ENCODE results near the gene DAND5. TPM values are rescaled to one million over a fixed set of nuclear protein-coding genes. Genes with fewer than 3 reads are reported as not detected.

DAND5 gene
- total RNA-seq, 1 experiment from 2014 or later, result not detected

DNA sequence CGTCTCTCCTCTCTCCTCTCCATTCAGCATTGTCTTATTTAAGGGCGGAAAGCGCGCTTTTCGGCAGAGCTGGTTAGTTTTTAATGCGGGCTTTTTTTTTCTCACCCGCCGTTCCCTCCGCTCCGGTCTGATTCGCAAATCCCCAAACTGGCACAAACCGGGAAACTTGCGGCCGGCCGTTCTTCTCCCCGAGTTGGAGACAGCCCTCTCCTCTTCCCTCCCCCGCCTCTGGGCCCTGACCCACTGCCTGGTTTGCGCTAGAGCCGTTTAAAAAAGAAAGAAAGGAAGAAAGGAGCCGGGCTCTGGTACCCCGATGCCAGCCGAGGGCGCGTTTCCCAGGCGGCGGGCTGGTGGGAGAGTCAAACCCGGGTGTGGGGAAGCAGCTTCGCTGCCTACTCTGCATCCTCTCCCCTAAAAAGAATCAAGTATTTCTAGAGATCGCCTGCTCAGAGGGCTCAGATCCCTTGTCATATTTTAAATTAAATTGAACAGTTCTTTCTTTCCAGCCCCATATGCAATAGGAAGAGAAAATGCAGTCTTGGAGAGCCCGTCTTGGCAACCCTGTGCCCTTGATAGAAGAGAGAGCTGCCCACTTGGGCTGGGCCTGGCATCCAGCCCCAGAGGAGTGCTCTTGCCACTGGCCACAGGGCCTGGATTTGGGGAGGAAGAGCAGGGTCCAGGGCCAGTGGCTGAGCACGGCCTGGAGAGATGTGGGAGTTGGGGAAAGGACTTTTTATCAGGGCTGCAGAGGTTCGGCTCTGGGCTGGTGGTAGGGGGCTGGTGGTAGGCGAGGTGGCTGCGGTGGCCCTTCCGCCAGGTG is 44.9 kb downstream of the DAND5 start:
- POLR2A ChIA-PET, result interaction anchor here (0.7 to 4.4 kb wide), 16 partner anchors 8 to 734 kb away, joined by 3 to 45 read pairs (median 5); partner anchors contain the start of gene NFIX
- Mint-ChIP-seq H3K36me3 (ENCODE audit: insufficient read depth, unreplicated experiment) (peaks cover 13% of the 10 kb centered on the region), H3K4me1 (ENCODE audit: insufficient read depth, unreplicated experiment) (peaks cover 39% of the 10 kb centered on the region), H3K4me3 (ENCODE audit: unreplicated experiment) (peak overlapping the region; percentile 71), H3K27ac (ENCODE audit: low read depth, unreplicated experiment) (peak overlapping the region; percentile 89), H3K9me3 (ENCODE audit: unreplicated experiment) (no peaks in the 10 kb centered on the region), H3K27me3 (ENCODE audit: insufficient read depth, unreplicated experiment) (no peaks in the 10 kb centered on the region)
- CTCF ChIA-PET, result interaction anchor here (0.6 to 3.0 kb wide), 12 partner anchors 7 to 1509 kb away, joined by 3 to 30 read pairs (median 4); no protein-coding TSS in a partner anchor
- TF ChIP-seq, protein P1, sequence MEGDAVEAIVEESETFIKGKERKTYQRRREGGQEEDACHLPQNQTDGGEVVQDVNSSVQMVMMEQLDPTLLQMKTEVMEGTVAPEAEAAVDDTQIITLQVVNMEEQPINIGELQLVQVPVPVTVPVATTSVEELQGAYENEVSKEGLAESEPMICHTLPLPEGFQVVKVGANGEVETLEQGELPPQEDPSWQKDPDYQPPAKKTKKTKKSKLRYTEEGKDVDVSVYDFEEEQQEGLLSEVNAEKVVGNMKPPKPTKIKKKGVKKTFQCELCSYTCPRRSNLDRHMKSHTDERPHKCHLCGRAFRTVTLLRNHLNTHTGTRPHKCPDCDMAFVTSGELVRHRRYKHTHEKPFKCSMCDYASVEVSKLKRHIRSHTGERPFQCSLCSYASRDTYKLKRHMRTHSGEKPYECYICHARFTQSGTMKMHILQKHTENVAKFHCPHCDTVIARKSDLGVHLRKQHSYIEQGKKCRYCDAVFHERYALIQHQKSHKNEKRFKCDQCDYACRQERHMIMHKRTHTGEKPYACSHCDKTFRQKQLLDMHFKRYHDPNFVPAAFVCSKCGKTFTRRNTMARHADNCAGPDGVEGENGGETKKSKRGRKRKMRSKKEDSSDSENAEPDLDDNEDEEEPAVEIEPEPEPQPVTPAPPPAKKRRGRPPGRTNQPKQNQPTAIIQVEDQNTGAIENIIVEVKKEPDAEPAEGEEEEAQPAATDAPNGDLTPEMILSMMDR (IDR thresholded peaks at IDR 0.05; ENCODE audit: unreplicated experiment), result no peak
- DNase-seq (ENCODE audit: unreplicated experiment), result no peak
- BruUV-seq (replicated peaks), result no TSS peak
- intact Hi-C loops (cut with micrococcal nuclease), result no loop called here

GRCh38 chr19:13014921-13015280 is 45.5 kb downstream of the DAND5 start:
- Mint-ChIP-seq H3K4me1 (ENCODE audit: insufficient read depth, unreplicated experiment) (peaks cover 43% of the 10 kb centered on the region), H3K27ac (ENCODE audit: low read depth, unreplicated experiment) (no peak overlapping the region), H3K4me3 (ENCODE audit: unreplicated experiment) (no peak overlapping the region), H3K9me3 (ENCODE audit: unreplicated experiment) (no peaks in the 10 kb centered on the region), H3K36me3 (ENCODE audit: insufficient read depth, unreplicated experiment) (peaks cover 13% of the 10 kb centered on the region), H3K27me3 (ENCODE audit: insufficient read depth, unreplicated experiment) (no peaks in the 10 kb centered on the region)
- DNase-seq (ENCODE audit: unreplicated experiment), result no peak
- TF ChIP-seq, protein P1 (IDR thresholded peaks at IDR 0.05; ENCODE audit: unreplicated experiment), result no peak
- CTCF ChIA-PET, result interaction anchor here (0.6 to 3.0 kb wide), 6 partner anchors 10 to 101 kb away, joined by 3 to 30 read pairs (median 3); no protein-coding TSS in a partner anchor
- BruUV-seq (replicated peaks), result no TSS peak
- intact Hi-C loops (cut with micrococcal nuclease), result no loop called here
- POLR2A ChIA-PET, result interaction anchor here (0.7 to 4.4 kb wide), 6 partner anchors 8 to 226 kb away, joined by 3 to 45 read pairs (median 7); partner anchors contain the start of gene NFIX

DNA sequence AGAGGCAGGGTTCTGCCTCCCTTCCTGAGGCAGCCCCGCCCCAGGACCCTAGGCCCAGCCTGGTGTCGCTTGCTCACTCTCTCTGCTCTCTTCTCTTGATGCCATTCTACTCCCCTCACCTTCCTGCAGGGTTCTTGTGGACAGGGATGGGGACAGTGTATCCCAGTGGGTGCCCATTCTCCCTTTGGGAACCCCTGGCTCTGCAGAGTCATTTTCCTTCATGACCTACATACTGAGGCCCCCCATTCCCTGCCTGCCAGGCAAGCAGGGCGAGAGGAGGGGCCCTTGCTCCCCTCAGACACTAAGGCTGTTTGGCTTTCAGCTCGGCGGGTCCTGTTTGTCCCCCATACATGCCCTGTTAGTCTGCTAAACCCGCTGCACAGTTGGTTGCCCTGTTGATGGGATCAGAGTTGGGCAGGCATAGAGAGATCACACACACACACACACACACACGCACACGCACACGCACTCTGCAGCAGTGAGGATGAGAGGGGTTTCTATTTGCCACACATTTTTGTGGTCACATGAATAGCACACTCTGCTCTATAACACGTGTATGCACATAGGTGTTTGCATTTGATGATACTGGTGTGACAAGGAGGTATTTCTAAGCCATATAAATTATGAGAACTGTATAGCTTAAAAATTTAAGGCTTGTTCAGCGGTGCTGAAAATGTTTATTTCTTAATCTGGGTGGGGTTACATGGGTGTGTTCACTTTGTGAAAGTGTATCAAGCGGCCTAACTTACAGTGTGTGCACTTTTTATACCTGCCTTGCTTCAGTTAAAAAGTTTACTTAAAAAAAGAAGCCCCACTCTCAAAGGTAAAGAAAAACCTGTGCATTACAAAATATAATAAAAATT is 46.2 kb downstream of the DAND5 start:
- intact Hi-C loops (cut with micrococcal nuclease), result no loop called here
- peaks cover 13% of the 10 kb centered on the region for H3K36me3 Mint-ChIP-seq (ENCODE audit: insufficient read depth, unreplicated experiment)
- H3K27ac Mint-ChIP-seq (ENCODE audit: low read depth, unreplicated experiment), result no peak overlapping the region
- ChIA-PET POLR2A (interaction anchor here (0.6 to 4.4 kb wide), 7 partner anchors 7 to 226 kb away, joined by 3 to 45 read pairs (median 3); partner anchors contain the start of gene NFIX), CTCF (interaction anchor here (0.8 to 3.0 kb wide), 6 partner anchors 10 to 78 kb away, joined by 3 to 30 read pairs (median 4); no protein-coding TSS in a partner anchor)
- TF ChIP-seq, protein P1 (IDR thresholded peaks at IDR 0.05; ENCODE audit: unreplicated experiment), result no peak
- no peak overlapping the region for H3K4me3 Mint-ChIP-seq (ENCODE audit: unreplicated experiment)
- H3K4me1 Mint-ChIP-seq (ENCODE audit: insufficient read depth, unreplicated experiment), result peaks cover 45% of the 10 kb centered on the region
- BruUV-seq (replicated peaks), result no TSS peak
- H3K9me3 Mint-ChIP-seq (ENCODE audit: unreplicated experiment), result no peaks in the 10 kb centered on the region
- H3K27me3 Mint-ChIP-seq (ENCODE audit: insufficient read depth, unreplicated experiment), result no peaks in the 10 kb centered on the region
- DNase-seq (ENCODE audit: unreplicated experiment), result no peak

Data from MCF 10A (cell line).